ENCODE results near the gene CDH4. TPM values are rescaled to one million over a fixed set of nuclear protein-coding genes. Genes with fewer than 3 reads are reported as not detected.

The CDH4 gene
- total RNA-seq, 1 donor from 2014 or later: 3.2 TPM

GRCh38 chr20:61812121-61812844 is 560.2 kb downstream of the CDH4 start:
- TF ChIP-seq, protein P1, sequence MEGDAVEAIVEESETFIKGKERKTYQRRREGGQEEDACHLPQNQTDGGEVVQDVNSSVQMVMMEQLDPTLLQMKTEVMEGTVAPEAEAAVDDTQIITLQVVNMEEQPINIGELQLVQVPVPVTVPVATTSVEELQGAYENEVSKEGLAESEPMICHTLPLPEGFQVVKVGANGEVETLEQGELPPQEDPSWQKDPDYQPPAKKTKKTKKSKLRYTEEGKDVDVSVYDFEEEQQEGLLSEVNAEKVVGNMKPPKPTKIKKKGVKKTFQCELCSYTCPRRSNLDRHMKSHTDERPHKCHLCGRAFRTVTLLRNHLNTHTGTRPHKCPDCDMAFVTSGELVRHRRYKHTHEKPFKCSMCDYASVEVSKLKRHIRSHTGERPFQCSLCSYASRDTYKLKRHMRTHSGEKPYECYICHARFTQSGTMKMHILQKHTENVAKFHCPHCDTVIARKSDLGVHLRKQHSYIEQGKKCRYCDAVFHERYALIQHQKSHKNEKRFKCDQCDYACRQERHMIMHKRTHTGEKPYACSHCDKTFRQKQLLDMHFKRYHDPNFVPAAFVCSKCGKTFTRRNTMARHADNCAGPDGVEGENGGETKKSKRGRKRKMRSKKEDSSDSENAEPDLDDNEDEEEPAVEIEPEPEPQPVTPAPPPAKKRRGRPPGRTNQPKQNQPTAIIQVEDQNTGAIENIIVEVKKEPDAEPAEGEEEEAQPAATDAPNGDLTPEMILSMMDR (IDR thresholded peaks at IDR 0.05; ENCODE audit: insufficient read depth, low read depth, low read length): no peak
- no peak for TF ChIP-seq EZH2 (IDR thresholded peaks at IDR 0.05; ENCODE audit: insufficient read depth, low read length)
- H3K9me3 ChIP-seq (ENCODE audit: insufficient read depth, low read depth, low read length): no peaks in the 10 kb centered on the region
- no peak overlapping the region for H3K4me3 Mint-ChIP-seq (ENCODE audit: unreplicated experiment)
- no peaks in the 10 kb centered on the region for H3K36me3 Mint-ChIP-seq (ENCODE audit: low read depth, unreplicated experiment)
- H3K4me1 Mint-ChIP-seq (ENCODE audit: low read depth, unreplicated experiment): no peaks in the 10 kb centered on the region
- no peak overlapping the region for H3K27ac ChIP-seq (ENCODE audit: low read depth, low read length)
- H3K79me2 ChIP-seq (ENCODE audit: insufficient read depth, low read length): no peaks in the 10 kb centered on the region
- H3K27me3 Mint-ChIP-seq (ENCODE audit: low read depth, unreplicated experiment): peaks cover 48% of the 10 kb centered on the region
- no peak overlapping the region for H3K4me2 ChIP-seq (ENCODE audit: low read length)
- FAIRE-seq (no peak), DNase-seq (ENCODE audit: low read depth) (no peak)
- no peaks in the 10 kb centered on the region for H3K4me1 ChIP-seq (ENCODE audit: insufficient read depth, low read length)
- no peaks in the 10 kb centered on the region for H3K36me3 ChIP-seq (ENCODE audit: insufficient read depth, low read length)
- no peaks in the 10 kb centered on the region for H4K20me1 ChIP-seq (ENCODE audit: insufficient read depth, low read length)
- peaks cover 2% of the 10 kb centered on the region for H3K27me3 ChIP-seq (ENCODE audit: insufficient read depth, low read length)
- no peaks in the 10 kb centered on the region for H3K9me3 Mint-ChIP-seq (ENCODE audit: unreplicated experiment)
- no peak overlapping the region for H3K4me3 ChIP-seq (ENCODE audit: insufficient read depth, low read depth, low read length)
- H2AFZ ChIP-seq (ENCODE audit: low read depth, low read length): no peak overlapping the region
- H3K9ac ChIP-seq (ENCODE audit: low read length): no peak overlapping the region
- no peak overlapping the region for H3K27ac Mint-ChIP-seq (ENCODE audit: unreplicated experiment)

GRCh38 chr20:61812845-61813485 is 560.9 kb downstream of the CDH4 start:
- Mint-ChIP-seq H3K36me3 (ENCODE audit: low read depth, unreplicated experiment) (no peaks in the 10 kb centered on the region), H3K9me3 (ENCODE audit: unreplicated experiment) (no peaks in the 10 kb centered on the region), H3K4me1 (ENCODE audit: low read depth, unreplicated experiment) (no peaks in the 10 kb centered on the region), H3K27me3 (ENCODE audit: low read depth, unreplicated experiment) (peaks cover 46% of the 10 kb centered on the region), H3K4me3 (ENCODE audit: unreplicated experiment) (no peak overlapping the region), H3K27ac (ENCODE audit: unreplicated experiment) (no peak overlapping the region)
- no peaks in the 10 kb centered on the region for H3K79me2 ChIP-seq (ENCODE audit: insufficient read depth, low read length)
- H3K4me3 ChIP-seq (ENCODE audit: insufficient read depth, low read depth, low read length): no peak overlapping the region
- no peak for TF ChIP-seq EZH2 (IDR thresholded peaks at IDR 0.05; ENCODE audit: insufficient read depth, low read length)
- TF ChIP-seq, protein P1 (IDR thresholded peaks at IDR 0.05; ENCODE audit: insufficient read depth, low read depth, low read length): no peak
- H3K9me3 ChIP-seq (ENCODE audit: insufficient read depth, low read depth, low read length): no peaks in the 10 kb centered on the region
- no peaks in the 10 kb centered on the region for H4K20me1 ChIP-seq (ENCODE audit: insufficient read depth, low read length)
- H3K4me2 ChIP-seq (ENCODE audit: low read length): no peak overlapping the region
- no peak for DNase-seq (ENCODE audit: low read depth)
- H3K4me1 ChIP-seq (ENCODE audit: insufficient read depth, low read length): no peaks in the 10 kb centered on the region
- FAIRE-seq: no peak
- H3K27ac ChIP-seq (ENCODE audit: low read depth, low read length): no peak overlapping the region
- no peak overlapping the region for H2AFZ ChIP-seq (ENCODE audit: low read depth, low read length)
- no peaks in the 10 kb centered on the region for H3K27me3 ChIP-seq (ENCODE audit: insufficient read depth, low read length)
- H3K9ac ChIP-seq (ENCODE audit: low read length): no peak overlapping the region
- H3K36me3 ChIP-seq (ENCODE audit: insufficient read depth, low read length): no peaks in the 10 kb centered on the region

DNA sequence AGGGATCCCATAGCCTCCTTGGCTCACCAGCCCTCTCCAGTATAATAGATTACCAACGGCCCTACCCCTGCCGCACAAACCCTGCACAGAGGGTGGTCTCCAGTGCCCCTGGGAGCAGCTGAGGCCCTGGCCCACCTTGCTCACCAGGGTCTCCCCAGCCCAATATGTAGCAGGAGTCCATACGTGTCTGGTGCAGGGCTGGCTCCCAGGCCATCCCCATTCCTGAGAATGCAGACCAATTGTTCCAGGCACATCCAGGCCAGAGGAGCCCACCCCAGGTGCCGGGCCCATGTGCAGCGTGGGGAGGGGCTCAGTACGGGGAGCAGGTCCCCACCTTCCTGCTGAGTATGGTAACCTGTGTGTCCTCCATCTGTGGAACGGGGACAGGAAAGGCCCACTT is 561.7 kb downstream of the CDH4 start:
- H3K4me3 Mint-ChIP-seq (ENCODE audit: unreplicated experiment): no peak overlapping the region
- H4K20me1 ChIP-seq (ENCODE audit: insufficient read depth, low read length): no peaks in the 10 kb centered on the region
- no peak overlapping the region for H3K4me2 ChIP-seq (ENCODE audit: low read length)
- no peak for FAIRE-seq
- peaks cover 47% of the 10 kb centered on the region for H3K27me3 Mint-ChIP-seq (ENCODE audit: low read depth, unreplicated experiment)
- TF ChIP-seq EZH2 (IDR thresholded peaks at IDR 0.05; ENCODE audit: insufficient read depth, low read length): no peak
- TF ChIP-seq, protein P1 (IDR thresholded peaks at IDR 0.05; ENCODE audit: insufficient read depth, low read depth, low read length): no peak
- no peak overlapping the region for H3K27ac Mint-ChIP-seq (ENCODE audit: unreplicated experiment)
- H3K4me1 ChIP-seq (ENCODE audit: insufficient read depth, low read length): no peaks in the 10 kb centered on the region
- H3K36me3 ChIP-seq (ENCODE audit: insufficient read depth, low read length): no peaks in the 10 kb centered on the region
- DNase-seq (ENCODE audit: low read depth): no peak
- no peaks in the 10 kb centered on the region for H3K79me2 ChIP-seq (ENCODE audit: insufficient read depth, low read length)
- H3K36me3 Mint-ChIP-seq (ENCODE audit: low read depth, unreplicated experiment): no peaks in the 10 kb centered on the region
- H3K9me3 Mint-ChIP-seq (ENCODE audit: unreplicated experiment): no peaks in the 10 kb centered on the region
- H3K4me3 ChIP-seq (ENCODE audit: insufficient read depth, low read depth, low read length): no peak overlapping the region
- no peaks in the 10 kb centered on the region for H3K4me1 Mint-ChIP-seq (ENCODE audit: low read depth, unreplicated experiment)
- H3K9me3 ChIP-seq (ENCODE audit: insufficient read depth, low read depth, low read length): no peaks in the 10 kb centered on the region
- H3K9ac ChIP-seq (ENCODE audit: low read length): no peak overlapping the region
- H3K27ac ChIP-seq (ENCODE audit: low read depth, low read length): no peak overlapping the region
- H3K27me3 ChIP-seq (ENCODE audit: insufficient read depth, low read length): no peaks in the 10 kb centered on the region
- H2AFZ ChIP-seq (ENCODE audit: low read depth, low read length): no peak overlapping the region

All from astrocyte (in vitro differentiated cells and primary cell).